ENCODE data around the gene MGAT5B.

DNA sequence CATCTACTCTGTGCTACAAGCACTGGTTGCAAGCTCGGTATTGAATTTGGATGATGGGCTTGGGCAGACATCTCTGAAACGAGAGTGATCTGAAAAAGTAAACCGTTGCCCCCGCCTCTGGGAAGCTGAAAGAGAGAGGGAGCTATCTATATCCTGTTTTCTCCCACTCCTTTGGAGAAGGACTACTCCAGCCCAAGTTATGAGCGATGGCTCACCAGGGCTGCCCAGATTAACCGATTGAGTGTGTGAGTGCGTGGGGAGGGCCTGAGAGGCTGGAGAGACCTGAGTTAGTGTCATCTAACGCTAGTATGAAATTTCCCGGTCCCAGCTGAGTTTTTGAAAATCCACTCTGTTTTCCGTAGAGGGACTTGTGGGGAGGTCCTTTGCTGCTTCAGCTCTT, 11.5 kb downstream of the MGAT5B start:
- TF ChIP-seq, protein P1, sequence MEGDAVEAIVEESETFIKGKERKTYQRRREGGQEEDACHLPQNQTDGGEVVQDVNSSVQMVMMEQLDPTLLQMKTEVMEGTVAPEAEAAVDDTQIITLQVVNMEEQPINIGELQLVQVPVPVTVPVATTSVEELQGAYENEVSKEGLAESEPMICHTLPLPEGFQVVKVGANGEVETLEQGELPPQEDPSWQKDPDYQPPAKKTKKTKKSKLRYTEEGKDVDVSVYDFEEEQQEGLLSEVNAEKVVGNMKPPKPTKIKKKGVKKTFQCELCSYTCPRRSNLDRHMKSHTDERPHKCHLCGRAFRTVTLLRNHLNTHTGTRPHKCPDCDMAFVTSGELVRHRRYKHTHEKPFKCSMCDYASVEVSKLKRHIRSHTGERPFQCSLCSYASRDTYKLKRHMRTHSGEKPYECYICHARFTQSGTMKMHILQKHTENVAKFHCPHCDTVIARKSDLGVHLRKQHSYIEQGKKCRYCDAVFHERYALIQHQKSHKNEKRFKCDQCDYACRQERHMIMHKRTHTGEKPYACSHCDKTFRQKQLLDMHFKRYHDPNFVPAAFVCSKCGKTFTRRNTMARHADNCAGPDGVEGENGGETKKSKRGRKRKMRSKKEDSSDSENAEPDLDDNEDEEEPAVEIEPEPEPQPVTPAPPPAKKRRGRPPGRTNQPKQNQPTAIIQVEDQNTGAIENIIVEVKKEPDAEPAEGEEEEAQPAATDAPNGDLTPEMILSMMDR (IDR thresholded peaks at IDR 0.05; ENCODE audit: low read depth, low read length, poor library complexity, severe bottlenecking), result no peak
- TF ChIP-seq EZH2phosphoT487 (IDR thresholded peaks at IDR 0.05; ENCODE audit: borderline replicate concordance, low read length), result no peak

All from DOHH2 (cell line).